ENCODE measurements around the gene KY. TPM values are rescaled to one million over a fixed set of nuclear protein-coding genes. Genes with fewer than 3 reads are reported as not detected.

The KY gene
- total RNA-seq, 1 donor from 2014 or later, result 0.04 TPM

DNA sequence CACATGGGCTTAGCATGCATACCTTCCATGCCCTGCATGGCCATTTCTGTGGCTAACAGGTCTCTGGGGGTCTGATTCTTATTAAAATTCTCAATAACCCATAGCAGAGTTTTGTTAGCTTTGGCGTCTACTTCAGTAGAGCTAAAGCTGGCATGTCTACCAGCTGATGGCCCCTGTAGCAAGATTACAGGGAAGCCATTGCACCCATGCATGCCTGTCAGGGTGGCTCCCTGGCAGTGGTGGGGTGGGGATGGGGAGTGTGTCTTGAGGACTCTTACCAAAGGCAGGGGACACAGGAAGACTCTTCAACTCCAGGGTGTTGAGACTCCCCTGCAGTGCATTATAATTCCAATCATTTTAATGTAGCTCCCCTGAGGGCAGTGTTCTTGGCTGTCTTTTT, 4.7 kb downstream of the KY start:
- TF ChIP-seq, protein P1, sequence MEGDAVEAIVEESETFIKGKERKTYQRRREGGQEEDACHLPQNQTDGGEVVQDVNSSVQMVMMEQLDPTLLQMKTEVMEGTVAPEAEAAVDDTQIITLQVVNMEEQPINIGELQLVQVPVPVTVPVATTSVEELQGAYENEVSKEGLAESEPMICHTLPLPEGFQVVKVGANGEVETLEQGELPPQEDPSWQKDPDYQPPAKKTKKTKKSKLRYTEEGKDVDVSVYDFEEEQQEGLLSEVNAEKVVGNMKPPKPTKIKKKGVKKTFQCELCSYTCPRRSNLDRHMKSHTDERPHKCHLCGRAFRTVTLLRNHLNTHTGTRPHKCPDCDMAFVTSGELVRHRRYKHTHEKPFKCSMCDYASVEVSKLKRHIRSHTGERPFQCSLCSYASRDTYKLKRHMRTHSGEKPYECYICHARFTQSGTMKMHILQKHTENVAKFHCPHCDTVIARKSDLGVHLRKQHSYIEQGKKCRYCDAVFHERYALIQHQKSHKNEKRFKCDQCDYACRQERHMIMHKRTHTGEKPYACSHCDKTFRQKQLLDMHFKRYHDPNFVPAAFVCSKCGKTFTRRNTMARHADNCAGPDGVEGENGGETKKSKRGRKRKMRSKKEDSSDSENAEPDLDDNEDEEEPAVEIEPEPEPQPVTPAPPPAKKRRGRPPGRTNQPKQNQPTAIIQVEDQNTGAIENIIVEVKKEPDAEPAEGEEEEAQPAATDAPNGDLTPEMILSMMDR (IDR thresholded peaks at IDR 0.05; ENCODE audit: insufficient read depth, low read length, poor library complexity, severe bottlenecking), result no peak
- no peaks in the 10 kb centered on the region for H3K36me3 ChIP-seq (ENCODE audit: control insufficient read depth, insufficient read depth, low read length)
- no peak overlapping the region for H3K4me3 ChIP-seq (ENCODE audit: low read depth, low read length)
- H3K27me3 ChIP-seq (ENCODE audit: control insufficient read depth, insufficient read depth, low read length), result peaks cover 7% of the 10 kb centered on the region
- no peak for DNase-seq (ENCODE audit: low read depth)

DNA sequence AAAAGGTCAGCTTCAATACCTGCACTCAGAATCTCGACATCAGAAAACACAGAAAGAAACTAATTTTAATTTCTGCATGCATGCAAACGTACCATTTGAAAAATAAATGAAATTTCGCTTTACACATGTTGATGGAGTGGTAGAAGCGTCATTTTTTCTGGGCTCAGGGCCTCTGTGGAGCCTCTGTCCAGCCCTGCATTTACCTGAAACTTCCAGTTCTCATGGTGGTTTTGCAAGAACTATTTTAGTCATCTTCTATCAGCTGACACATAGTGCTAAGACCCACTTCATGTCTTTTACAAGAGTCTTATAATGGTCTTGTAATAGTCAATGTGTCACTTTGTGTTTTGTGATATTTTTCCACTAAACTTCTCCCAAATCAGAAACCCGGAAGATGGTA, 5.3 kb downstream of the KY start:
- Histone ChIP-seq H3K4me3 (ENCODE audit: low read depth, low read length) (no peak overlapping the region), H3K27me3 (ENCODE audit: control insufficient read depth, insufficient read depth, low read length) (peaks cover 2% of the 10 kb centered on the region), H3K36me3 (ENCODE audit: control insufficient read depth, insufficient read depth, low read length) (no peaks in the 10 kb centered on the region)
- DNase-seq (ENCODE audit: low read depth), result no peak
- TF ChIP-seq, protein P1 (IDR thresholded peaks at IDR 0.05; ENCODE audit: insufficient read depth, low read length, poor library complexity, severe bottlenecking), result no peak

DNA sequence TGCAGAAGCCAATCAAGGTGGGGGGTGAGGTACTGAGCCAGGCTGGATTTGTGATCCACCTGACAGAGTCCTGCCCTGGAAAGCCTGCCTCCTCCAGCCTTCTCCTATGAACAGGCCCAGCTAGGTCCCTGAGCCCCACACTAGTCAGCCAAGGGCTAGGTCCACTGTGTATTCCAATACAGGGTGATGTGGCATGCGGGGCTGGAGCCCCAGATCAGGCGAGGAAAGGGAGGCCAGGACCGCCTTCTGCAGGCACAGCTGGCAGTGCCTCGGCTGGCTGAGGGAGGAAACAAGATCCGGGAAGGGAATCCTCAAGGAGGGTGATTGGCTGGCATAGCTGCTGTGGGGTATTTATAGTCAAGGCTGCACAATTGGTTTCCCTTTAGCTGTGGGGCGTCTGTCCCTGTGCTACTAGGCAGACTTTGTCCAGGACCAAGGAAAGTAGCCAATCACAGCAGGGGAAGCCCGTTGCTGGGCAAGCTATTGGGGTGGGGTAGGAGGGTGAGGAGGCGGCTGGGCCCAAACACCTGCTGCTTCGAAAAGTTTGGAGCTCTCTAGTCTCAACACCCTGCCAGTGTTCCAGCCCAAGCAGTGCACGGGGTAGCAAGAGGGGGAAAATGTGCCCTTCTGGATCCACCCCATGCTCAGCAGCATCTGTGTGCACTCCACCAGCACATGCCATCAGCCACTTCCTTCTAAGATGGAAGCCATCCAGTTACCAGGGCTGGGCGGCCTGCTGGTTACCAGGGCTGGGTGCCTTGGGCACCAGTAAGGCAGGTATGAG, 5.9 kb downstream of the KY start:
- TF ChIP-seq, protein P1 (IDR thresholded peaks at IDR 0.05; ENCODE audit: insufficient read depth, low read length, poor library complexity, severe bottlenecking), result no peak
- Histone ChIP-seq H3K4me3 (ENCODE audit: low read depth, low read length) (no peak overlapping the region), H3K27me3 (ENCODE audit: control insufficient read depth, insufficient read depth, low read length) (no peaks in the 10 kb centered on the region), H3K36me3 (ENCODE audit: control insufficient read depth, insufficient read depth, low read length) (no peaks in the 10 kb centered on the region)
- DNase-seq (ENCODE audit: low read depth), result no peak

DNA sequence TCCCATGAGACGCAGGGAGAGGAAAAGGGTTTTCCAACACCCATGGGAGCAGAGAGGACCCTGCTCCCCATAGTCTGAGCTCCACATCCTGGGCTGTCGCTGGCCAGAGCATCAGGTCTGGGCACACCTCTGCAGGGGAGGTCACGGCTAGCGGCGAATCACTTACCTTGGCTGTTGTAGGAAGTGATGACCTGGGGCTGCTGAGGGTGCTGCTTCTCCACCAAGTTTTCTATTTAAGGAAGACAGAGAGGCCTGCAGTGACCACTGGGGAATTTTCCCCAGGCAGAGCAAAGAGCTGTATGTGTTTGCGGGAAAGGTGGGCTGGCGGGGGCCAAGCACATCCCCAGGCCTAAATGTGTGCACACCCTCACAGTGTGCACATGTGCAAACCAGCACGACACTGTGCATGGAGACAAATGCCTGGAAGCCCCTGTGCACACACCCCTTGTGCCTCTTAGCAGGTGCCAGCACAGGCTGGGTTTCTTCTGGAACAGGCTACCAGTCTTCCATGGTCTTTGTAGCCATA, 7.6 kb downstream of the KY start:
- no peak overlapping the region for H3K4me3 ChIP-seq (ENCODE audit: low read depth, low read length)
- no peak for DNase-seq (ENCODE audit: low read depth)
- H3K36me3 ChIP-seq (ENCODE audit: control insufficient read depth, insufficient read depth, low read length), result no peaks in the 10 kb centered on the region
- no peaks in the 10 kb centered on the region for H3K27me3 ChIP-seq (ENCODE audit: control insufficient read depth, insufficient read depth, low read length)
- TF ChIP-seq, protein P1 (IDR thresholded peaks at IDR 0.05; ENCODE audit: insufficient read depth, low read length, poor library complexity, severe bottlenecking), result no peak

DNA sequence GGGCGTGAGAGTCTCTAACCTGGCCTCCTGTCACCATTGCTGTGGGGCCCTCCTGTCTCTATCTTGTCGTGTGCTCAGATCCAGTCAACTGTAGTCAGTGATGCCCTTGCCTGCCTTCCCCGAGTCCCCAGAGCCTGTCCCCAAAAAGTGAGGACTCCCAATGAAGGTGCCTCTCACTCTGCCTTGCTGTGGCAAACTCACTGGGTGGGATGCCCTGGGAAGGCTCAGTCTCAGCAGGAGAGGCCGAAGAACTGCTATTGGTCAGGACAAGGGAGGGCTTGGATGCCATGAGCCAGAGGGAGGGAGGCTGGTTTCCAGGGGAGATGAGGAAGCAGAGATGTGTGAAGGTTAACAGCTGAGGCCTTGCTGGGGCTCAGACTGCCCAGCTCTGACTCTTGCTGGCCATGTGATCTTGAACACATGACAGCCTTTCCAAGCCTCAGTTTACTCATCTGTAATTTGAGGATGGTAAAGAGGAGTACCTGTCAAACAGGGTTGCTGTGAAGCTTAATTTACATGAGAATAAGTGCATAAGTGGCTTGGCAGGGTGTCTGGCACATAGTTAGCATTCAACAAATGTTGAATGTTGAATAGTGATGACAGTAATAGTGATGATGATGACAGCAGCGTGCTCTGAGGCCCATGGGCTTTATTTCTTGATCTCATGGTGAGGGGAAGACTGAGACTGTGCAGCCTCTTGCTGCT, 8.2 kb downstream of the KY start:
- Histone ChIP-seq H3K27me3 (ENCODE audit: control insufficient read depth, insufficient read depth, low read length) (no peaks in the 10 kb centered on the region), H3K4me3 (ENCODE audit: low read depth, low read length) (no peak overlapping the region), H3K36me3 (ENCODE audit: control insufficient read depth, insufficient read depth, low read length) (no peaks in the 10 kb centered on the region)
- no peak for DNase-seq (ENCODE audit: low read depth)
- TF ChIP-seq, protein P1 (IDR thresholded peaks at IDR 0.05; ENCODE audit: insufficient read depth, low read length, poor library complexity, severe bottlenecking), result no peak

All from kidney epithelial cell (primary cell).